Posterior vena cava (tissue), 2 donors: Measurements from ENCODE around the gene CAPRIN1. TPM values are rescaled to one million over a fixed set of nuclear protein-coding genes. Genes with fewer than 3 reads are reported as not detected.

Experiments
- DNase-seq: peaks from one replicate; pipeline ENCODE4 v3.0.0-alpha.2; 2020; ENCODE audit warnings: low spot score
- intact Hi-C, 2 donors: fragments of 100-400 bp; cut with DNase I; formaldehyde crosslinking; loops; one replicate each; pipeline versions ENCODE4 v1.14.1 to v1.14.2; 2022 to 2023
- total RNA-seq, 2 donors: library from RNA; stranded (reverse); fragmentation: NEBNext Ultra II Directional; extraction: Animal tissue kit (Norgen Biotek cat#: 25700); gene quantifications; one replicate each; pipeline ENCODE4 v1.2.1, GENCODE V29; 2021
- donor health status: DM: yes; HTN: yes; CAD: no.
- donor health status: DM: yes; HTN: yes; CAD: no.

CAPRIN1 gene
- total RNA-seq, 2 donors from 2014 or later, result 145 to 149 TPM

- no peak for DNase-seq
- intact Hi-C loops, result loop anchor here in 1 of 2 donors (5.0 kb wide), 1 partner anchor 525 kb away; no protein-coding TSS in a partner anchor
Observed at GRCh38 chr11:34126959-34127848, 75.7 kb downstream of the CAPRIN1 start.

GRCh38 chr11:34128824-34129223 is 77.3 kb downstream of the CAPRIN1 start:
- intact Hi-C loops, result loop anchor here in 1 of 2 donors (5.0 kb wide), 1 partner anchor 527 kb away; no protein-coding TSS in a partner anchor
- no peak for DNase-seq

- no peak for DNase-seq
- intact Hi-C loops, result no loop called here
Observed at GRCh38 chr11:34132261-34132965, 80.9 kb downstream of the CAPRIN1 start.

- no peak for DNase-seq
Observed at GRCh38 chr11:34134765-34135164, 83.2 kb downstream of the CAPRIN1 start.

GRCh38 chr11:34135439-34135838 is 83.9 kb downstream of the CAPRIN1 start:
- intact Hi-C loops, result no loop called here
- no peak for DNase-seq

More at GRCh38 chr11:34134765-34135164, 83.2 kb downstream of the CAPRIN1 start:
- intact Hi-C loops, result no loop called here

GRCh38 chr11:34136420-34136819 is 84.9 kb downstream of the CAPRIN1 start:
- intact Hi-C loops, result no loop called here
- DNase-seq, result peak; percentile 20

- intact Hi-C loops, result no loop called here
- peak; percentile 68 for DNase-seq
Observed at GRCh38 chr11:34139346-34139745, 87.8 kb downstream of the CAPRIN1 start.

GRCh38 chr11:34140149-34140548 is 88.6 kb downstream of the CAPRIN1 start:
- peak; percentile 67 for DNase-seq
- intact Hi-C loops, result no loop called here

- DNase-seq, result peak; percentile 58
Observed at GRCh38 chr11:34143048-34143447, 91.5 kb downstream of the CAPRIN1 start.

GRCh38 chr11:34145073-34145472 is 93.5 kb downstream of the CAPRIN1 start:
- DNase-seq, result no peak
- intact Hi-C loops, result no loop called here

More at GRCh38 chr11:34143048-34143447, 91.5 kb downstream of the CAPRIN1 start:
- intact Hi-C loops, result no loop called here

- DNase-seq, result peak; percentile 63
- intact Hi-C loops, result no loop called here
Observed at GRCh38 chr11:34145847-34146381, 94.4 kb downstream of the CAPRIN1 start.

- peak; percentile 80 for DNase-seq
Observed at GRCh38 chr11:34146411-34146810, 94.9 kb downstream of the CAPRIN1 start.

GRCh38 chr11:34146866-34147265 is 95.3 kb downstream of the CAPRIN1 start:
- intact Hi-C loops, result no loop called here
- DNase-seq, result peak; percentile 66

More at GRCh38 chr11:34146411-34146810, 94.9 kb downstream of the CAPRIN1 start:
- intact Hi-C loops, result no loop called here

GRCh38 chr11:34147581-34147980 is 96.0 kb downstream of the CAPRIN1 start:
- intact Hi-C loops, result no loop called here
- DNase-seq, result peak; percentile 15

- intact Hi-C loops, result no loop called here
- peak; percentile 69 for DNase-seq
Observed at GRCh38 chr11:34148504-34149165, 97.1 kb downstream of the CAPRIN1 start.

GRCh38 chr11:34149274-34149673 is 97.7 kb downstream of the CAPRIN1 start:
- intact Hi-C loops, result no loop called here
- peak; percentile 60 for DNase-seq

- intact Hi-C loops, result no loop called here
- DNase-seq, result peak; percentile 67
Observed at GRCh38 chr11:34149786-34150185, 98.3 kb downstream of the CAPRIN1 start.

- peak; percentile 28 for DNase-seq
- intact Hi-C loops, result no loop called here
Observed at GRCh38 chr11:34150494-34151151, 99.1 kb downstream of the CAPRIN1 start.
